ENCODE measurements around the gene C4B.

The C4B gene

DNA sequence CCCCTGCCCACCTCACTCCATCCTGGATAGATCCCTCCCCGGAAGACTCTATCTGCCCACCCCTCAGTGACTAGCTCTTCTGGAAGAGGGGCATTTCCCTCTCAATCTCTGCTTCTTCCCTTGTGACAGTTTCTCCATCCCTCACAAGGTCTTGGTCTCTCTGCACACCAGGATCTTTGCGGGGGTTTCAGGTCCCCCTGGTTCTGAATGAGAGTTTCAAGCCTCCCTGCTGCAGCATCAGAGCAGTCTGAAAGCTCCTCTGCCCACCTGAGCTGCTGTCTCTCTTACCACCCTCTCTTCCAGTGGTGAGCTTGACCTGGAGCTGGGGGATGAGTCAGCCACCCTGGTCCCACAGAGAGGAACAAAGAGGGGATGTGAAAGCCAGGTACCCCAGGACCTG, 70.2 kb downstream of the C4B start:
- DNase-seq, result no peak
